Osteoblast (primary cell): Measurements from ENCODE around the gene CEACAM20. TPM values are rescaled to one million over a fixed set of nuclear protein-coding genes. Genes with fewer than 3 reads are reported as not detected.

Experiments
- DNase-seq: peaks from one replicate; pipeline ENCODE4 v3.0.0; 2011; ENCODE audit warnings: low spot score, mixed read lengths; ENCODE audit not compliant: insufficient read length; ENCODE audit errors: missing footprints
- H2AFZ ChIP-seq: 2 replicates; pipeline ENCODE4 v1.6.0; 2011; ENCODE audit warnings: mild to moderate bottlenecking, low read length
- H3K27ac ChIP-seq: 2 replicates; pipeline ENCODE4 v1.5.1; 2011; ENCODE audit warnings: mild to moderate bottlenecking, low read depth, low read length, moderate library complexity
- H3K27me3 ChIP-seq: 2 replicates; pipeline ENCODE4 v1.6.0; 2012; ENCODE audit warnings: mild to moderate bottlenecking, control low read depth, inconsistent platforms, low read length, moderate library complexity; ENCODE audit not compliant: insufficient read depth
- H3K36me3 ChIP-seq: 2 replicates; pipeline ENCODE4 v1.5.1; 2011; ENCODE audit warnings: mild to moderate bottlenecking, low read length, control low read depth, moderate library complexity; ENCODE audit not compliant: insufficient read depth
- H3K4me1 ChIP-seq: 2 replicates; pipeline ENCODE4 v1.5.1; 2011; ENCODE audit warnings: mild to moderate bottlenecking, low read length, control low read depth, moderate library complexity; ENCODE audit not compliant: insufficient read depth
- H3K4me2 ChIP-seq: 2 replicates; pipeline ENCODE4 v1.6.0; 2011; ENCODE audit warnings: mild to moderate bottlenecking, low read length; ENCODE audit not compliant: insufficient read depth
- H3K4me3 ChIP-seq: fragments of 200-600 bp; sonication (generic); 3 replicates; pipeline ENCODE4 v1.5.1; 2012; ENCODE audit warnings: mild to moderate bottlenecking, low read length, inconsistent platforms; ENCODE audit not compliant: insufficient read depth
- H3K79me2 ChIP-seq: 2 replicates; pipeline ENCODE4 v1.6.0; 2012; ENCODE audit warnings: mild to moderate bottlenecking, low read length, control low read depth, inconsistent platforms; ENCODE audit not compliant: insufficient read depth
- H3K9me3 ChIP-seq: 2 replicates; pipeline ENCODE4 v1.5.1; 2011; ENCODE audit warnings: low read depth, low read length, control low read depth
- H4K20me1 ChIP-seq: 2 replicates; pipeline ENCODE4 v1.6.0; 2012; ENCODE audit warnings: mild to moderate bottlenecking, low read length, control low read depth; ENCODE audit not compliant: insufficient read depth
- total RNA-seq: library from RNA; depleted of rRNA; stranded (reverse); fragments of >200 nt; gene quantifications from 2 replicates; pipeline ENCODE4 v1.2.3, GENCODE V29; 2012
- TF ChIP-seq, protein P1 (sequence below): IDR thresholded peaks from 2 replicates; pipeline ENCODE4 v1.5.1; 2011; ENCODE audit warnings: mild to moderate bottlenecking, low read depth, low read length, moderate library complexity; ENCODE audit errors: extremely low read depth

CEACAM20 gene
- total RNA-seq, 1 donor, result not detected

- Histone ChIP-seq H3K4me3 (no peak overlapping the region), H3K27ac (no peak overlapping the region), H4K20me1 (no peaks in the 10 kb centered on the region), H3K27me3 (no peaks in the 10 kb centered on the region), H2AFZ (no peak overlapping the region), H3K4me1 (no peaks in the 10 kb centered on the region), H3K9me3 (no peaks in the 10 kb centered on the region), H3K79me2 (no peaks in the 10 kb centered on the region), H3K36me3 (no peaks in the 10 kb centered on the region), H3K4me2 (no peak overlapping the region)
- no peak for DNase-seq
- TF ChIP-seq, protein P1, sequence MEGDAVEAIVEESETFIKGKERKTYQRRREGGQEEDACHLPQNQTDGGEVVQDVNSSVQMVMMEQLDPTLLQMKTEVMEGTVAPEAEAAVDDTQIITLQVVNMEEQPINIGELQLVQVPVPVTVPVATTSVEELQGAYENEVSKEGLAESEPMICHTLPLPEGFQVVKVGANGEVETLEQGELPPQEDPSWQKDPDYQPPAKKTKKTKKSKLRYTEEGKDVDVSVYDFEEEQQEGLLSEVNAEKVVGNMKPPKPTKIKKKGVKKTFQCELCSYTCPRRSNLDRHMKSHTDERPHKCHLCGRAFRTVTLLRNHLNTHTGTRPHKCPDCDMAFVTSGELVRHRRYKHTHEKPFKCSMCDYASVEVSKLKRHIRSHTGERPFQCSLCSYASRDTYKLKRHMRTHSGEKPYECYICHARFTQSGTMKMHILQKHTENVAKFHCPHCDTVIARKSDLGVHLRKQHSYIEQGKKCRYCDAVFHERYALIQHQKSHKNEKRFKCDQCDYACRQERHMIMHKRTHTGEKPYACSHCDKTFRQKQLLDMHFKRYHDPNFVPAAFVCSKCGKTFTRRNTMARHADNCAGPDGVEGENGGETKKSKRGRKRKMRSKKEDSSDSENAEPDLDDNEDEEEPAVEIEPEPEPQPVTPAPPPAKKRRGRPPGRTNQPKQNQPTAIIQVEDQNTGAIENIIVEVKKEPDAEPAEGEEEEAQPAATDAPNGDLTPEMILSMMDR, result no peak
Observed at GRCh38 chr19:44574186-44574950, 44.9 kb upstream of the CEACAM20 start.

GRCh38 chr19:44573627-44574026, 44.2 kb upstream of the CEACAM20 start:
- no peak overlapping the region for H3K4me2 ChIP-seq
- H3K36me3 ChIP-seq, result no peaks in the 10 kb centered on the region
- H2AFZ ChIP-seq, result no peak overlapping the region
- no peaks in the 10 kb centered on the region for H3K79me2 ChIP-seq
- no peak overlapping the region for H3K4me3 ChIP-seq
- DNase-seq, result no peak
- H3K27ac ChIP-seq, result no peak overlapping the region
- H3K4me1 ChIP-seq, result no peaks in the 10 kb centered on the region
- H3K9me3 ChIP-seq, result no peaks in the 10 kb centered on the region
- H3K27me3 ChIP-seq, result no peaks in the 10 kb centered on the region
- TF ChIP-seq, protein P1, result no peak
- H4K20me1 ChIP-seq, result no peaks in the 10 kb centered on the region

- H3K79me2 ChIP-seq, result no peaks in the 10 kb centered on the region
- no peak overlapping the region for H3K4me2 ChIP-seq
- no peaks in the 10 kb centered on the region for H3K27me3 ChIP-seq
- TF ChIP-seq, protein P1, result no peak
- H4K20me1 ChIP-seq, result no peaks in the 10 kb centered on the region
- no peaks in the 10 kb centered on the region for H3K4me1 ChIP-seq
- H3K36me3 ChIP-seq, result no peaks in the 10 kb centered on the region
- DNase-seq, result no peak
- no peak overlapping the region for H3K4me3 ChIP-seq
- H2AFZ ChIP-seq, result no peak overlapping the region
- H3K27ac ChIP-seq, result no peak overlapping the region
- H3K9me3 ChIP-seq, result no peaks in the 10 kb centered on the region
Observed at GRCh38 chr19:44573183-44573582, 43.7 kb upstream of the CEACAM20 start.

GRCh38 chr19:44572581-44572900, 43.1 kb upstream of the CEACAM20 start:
- H3K27ac ChIP-seq, result no peak overlapping the region
- H3K79me2 ChIP-seq, result no peaks in the 10 kb centered on the region
- no peaks in the 10 kb centered on the region for H3K27me3 ChIP-seq
- no peak overlapping the region for H3K4me3 ChIP-seq
- no peak overlapping the region for H3K4me2 ChIP-seq
- TF ChIP-seq, protein P1, result no peak
- H3K36me3 ChIP-seq, result no peaks in the 10 kb centered on the region
- no peaks in the 10 kb centered on the region for H3K9me3 ChIP-seq
- H2AFZ ChIP-seq, result no peak overlapping the region
- H3K4me1 ChIP-seq, result no peaks in the 10 kb centered on the region
- DNase-seq, result no peak
- H4K20me1 ChIP-seq, result no peaks in the 10 kb centered on the region
